Measurements from ENCODE around the gene CTNS.

CTNS gene

GRCh38 chr17:3659541-3660111, 23.1 kb downstream of the CTNS start:
- DNase-seq (ENCODE audit: low spot score) = peak; percentile 96

- DNase-seq (ENCODE audit: low spot score) = no peak
Measured at GRCh38 chr17:3660311-3660891, 23.8 kb downstream of the CTNS start.

GRCh38 chr17:3663102-3664011, 26.8 kb downstream of the CTNS start:
- DNase-seq (ENCODE audit: low spot score) = no peak

- DNase-seq (ENCODE audit: low spot score) = no peak
Measured at GRCh38 chr17:3665834-3666233, 29.3 kb downstream of the CTNS start.

- DNase-seq (ENCODE audit: low spot score) = no peak
Measured at GRCh38 chr17:3666516-3666915, 30.0 kb downstream of the CTNS start.

GRCh38 chr17:3667366-3668278, 31.1 kb downstream of the CTNS start:
- DNase-seq (ENCODE audit: low spot score) = peak; percentile 97

- DNase-seq (ENCODE audit: low spot score) = peak; percentile 100
Measured at GRCh38 chr17:3668279-3669084, 31.9 kb downstream of the CTNS start, which contains the start of the genes EMC6 and TAX1BP3. Gene EMC6, plus strand, starts transcription at chr17:3668812. Its CDS starts 335 bp downstream, at chr17:3669147. Gene TAX1BP3, minus strand, starts transcription at chr17:3668578. Its CDS starts 52 bp downstream, at chr17:3668526.

GRCh38 chr17:3669085-3669347, 32.5 kb downstream of the CTNS start:
- no peak for DNase-seq (ENCODE audit: low spot score)

- DNase-seq (ENCODE audit: low spot score) = no peak
Measured at GRCh38 chr17:3669548-3669947, 33.0 kb downstream of the CTNS start.

GRCh38 chr17:3672571-3672970, 36.0 kb downstream of the CTNS start:
- no peak for DNase-seq (ENCODE audit: low spot score)

GRCh38 chr17:3675886-3676285, 39.3 kb downstream of the CTNS start:
- DNase-seq (ENCODE audit: low spot score) = no peak

- peak; percentile 31 for DNase-seq (ENCODE audit: low spot score)
Measured at GRCh38 chr17:3678095-3678820, 41.7 kb downstream of the CTNS start.

- no peak for DNase-seq (ENCODE audit: low spot score)
Measured at GRCh38 chr17:3678821-3679530, 42.4 kb downstream of the CTNS start.

GRCh38 chr17:3679531-3680126, 43.1 kb downstream of the CTNS start:
- no peak for DNase-seq (ENCODE audit: low spot score)

- no peak for DNase-seq (ENCODE audit: low spot score)
Measured at GRCh38 chr17:3681057-3681456, 44.5 kb downstream of the CTNS start.

- no peak for DNase-seq (ENCODE audit: low spot score)
Measured at GRCh38 chr17:3681565-3681964, 45.0 kb downstream of the CTNS start.

- no peak for DNase-seq (ENCODE audit: low spot score)
Measured at GRCh38 chr17:3682033-3682432, 45.5 kb downstream of the CTNS start.

GRCh38 chr17:3683054-3683511, 46.5 kb downstream of the CTNS start:
- DNase-seq (ENCODE audit: low spot score) = peak; percentile 84

- DNase-seq (ENCODE audit: low spot score) = no peak
Measured at GRCh38 chr17:3685174-3685573, 48.6 kb downstream of the CTNS start.
